Common myeloid progenitor, CD34-positive (primary cell): ENCODE results near the gene GJB4.

ENCODE experiments used
- CTCF ChIA-PET: fragments of 350-600 bp; sonication (Branson Sonifier 250); formaldehyde crosslinking; loops from one replicate; lab custom pipeline; 2021; ENCODE audit warnings: antibody characterized with exemption; lab: Charles Lee
- POLR2A ChIA-PET: fragments of 350-600 bp; sonication (Branson Sonifier 250); formaldehyde crosslinking; loops from one replicate; lab custom pipeline; 2021; ENCODE audit warnings: antibody characterized with exemption; lab: Charles Lee
- DNase-seq, 3 donors: peaks; one replicate each; pipeline versions ENCODE4 v3.0.0 to v3.0.0-alpha.2; 2013
- H3K27ac ChIP-seq, 2 experiments: 1 replicate in 1 of 2; 2 replicates in 1 of 2; pipeline ENCODE4 v1.7.0; 2013; ENCODE audit warnings: inconsistent platforms in 2 of 2, low read length in 2 of 2, mild to moderate bottlenecking in 2 of 2, low read depth in 1 of 2, moderate library complexity in 1 of 2; ENCODE audit not compliant: severe bottlenecking in 2 of 2, insufficient read depth in 1 of 2, poor library complexity in 1 of 2
- H3K27me3 ChIP-seq, 5 experiments: replicated peaks in 2 of 5; 1 replicate in 3 of 5; 2 replicates in 2 of 5; pipeline versions ENCODE4 v1.6.1 to v1.7.0; 2013; ENCODE audit warnings: low read length in 4 of 5, mild to moderate bottlenecking in 2 of 5, moderate library complexity in 2 of 5, inconsistent platforms in 1 of 5; ENCODE audit not compliant: insufficient read depth in 5 of 5, control insufficient read depth in 4 of 5
- H3K36me3 ChIP-seq, 4 experiments: 1 replicate in 2 of 4; 2 replicates in 2 of 4; pipeline versions ENCODE4 v1.6.1 to v1.7.0; 2013; ENCODE audit warnings: low read length in 3 of 4, control low read depth in 1 of 4, mild to moderate bottlenecking in 1 of 4; ENCODE audit not compliant: control insufficient read depth in 4 of 4, insufficient read depth in 4 of 4
- H3K4me1 ChIP-seq, 4 experiments: 1 replicate in 3 of 4; 2 replicates in 1 of 4; pipeline versions ENCODE4 v1.6.1 to v1.7.1; 2013; ENCODE audit warnings: low read length in 3 of 4, mild to moderate bottlenecking in 3 of 4, control low read depth in 1 of 4, inconsistent platforms in 1 of 4, moderate library complexity in 1 of 4; ENCODE audit not compliant: control insufficient read depth in 4 of 4, insufficient read depth in 4 of 4; ENCODE audit errors: control extremely low read depth in 1 of 4
- H3K4me3 ChIP-seq, 7 experiments: 1 replicate in 4 of 7; 2 replicates in 3 of 7; pipeline versions ENCODE4 v1.5.1 to v1.7.0; 2013; ENCODE audit warnings: mild to moderate bottlenecking in 7 of 7, low read length in 6 of 7, moderate library complexity in 6 of 7, inconsistent platforms in 2 of 7, low read depth in 2 of 7, control low read depth in 1 of 7; ENCODE audit not compliant: insufficient read depth in 4 of 7, control insufficient read depth in 1 of 7; ENCODE audit errors: extremely low read depth in 1 of 7
- H3K9me3 ChIP-seq, 5 experiments: 1 replicate in 4 of 5; 2 replicates in 1 of 5; pipeline versions ENCODE4 v1.6.1 to v1.7.1; 2013; ENCODE audit warnings: low read length in 4 of 5, mild to moderate bottlenecking in 2 of 5, inconsistent platforms in 1 of 5, low read depth in 1 of 5, moderate library complexity in 1 of 5; ENCODE audit not compliant: control insufficient read depth in 4 of 5, insufficient read depth in 2 of 5; ENCODE audit errors: control extremely low read depth in 1 of 5
- WGBS: methylation state at CpG from one replicate; pipeline ENCODE4 v1.1.5; 2013; ENCODE audit not compliant: insufficient coverage; 5-methylcytosine and 5-hydroxymethylcytosine counted together

GJB4 gene

DNA sequence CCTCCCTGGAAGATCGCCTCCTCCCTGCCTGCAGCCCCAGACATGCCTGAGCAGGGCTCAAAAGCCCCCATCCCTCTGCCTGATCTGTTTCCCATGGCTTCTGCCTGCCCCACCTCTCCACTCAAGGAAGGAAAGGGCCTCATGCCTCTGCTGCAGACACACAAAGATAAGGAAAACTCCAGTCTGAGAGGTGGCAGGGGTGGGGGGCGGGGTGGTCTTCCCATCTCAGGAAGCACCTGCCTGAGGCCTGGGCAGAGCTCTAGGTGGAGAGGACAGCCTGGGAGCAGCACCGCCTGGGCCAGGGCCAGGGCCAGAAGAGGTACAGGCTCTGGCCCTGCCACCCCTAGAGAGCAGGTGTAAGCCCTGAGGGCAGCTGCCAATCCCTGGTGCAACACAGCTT lies 17.4 kb downstream of the GJB4 start:
- Histone ChIP-seq H3K4me3 (peak overlapping the region in 1 of 7 experiments; percentile 21), H3K36me3 (no peaks in the 10 kb centered on the region), H3K9me3 (no peaks in the 10 kb centered on the region), H3K27ac (no peak overlapping the region), H3K4me1 (peaks cover 0 to 24% (median 10%) of the 10 kb centered on the region in 4 experiments), H3K27me3 (peaks cover 0 to 22% (median 15%) of the 10 kb centered on the region in 5 experiments)
- POLR2A ChIA-PET, result interaction anchor here (0.7 kb wide), 1 partner anchor 132 kb away, joined by 4 read pairs; no protein-coding TSS in a partner anchor
- CTCF ChIA-PET, result interaction anchor here (0.8 to 1.6 kb wide), 3 partner anchors 10 to 75 kb away, joined by 3 to 8 read pairs (median 4); no protein-coding TSS in a partner anchor
- WGBS, result 6% methylated on average over 2 of the region's 3 CpGs
- peak in 1 of 3 donors; percentile 33 for DNase-seq

GRCh38 chr1:34777519-34778321 lies 18.2 kb downstream of the GJB4 start:
- DNase-seq, result peak in 1 of 3 donors; percentile 10
- Histone ChIP-seq H3K27ac (no peak overlapping the region), H3K4me1 (peaks cover 0 to 27% (median 11%) of the 10 kb centered on the region in 4 experiments), H3K9me3 (no peaks in the 10 kb centered on the region), H3K27me3 (peaks cover 0 to 30% (median 20%) of the 10 kb centered on the region in 5 experiments), H3K36me3 (no peaks in the 10 kb centered on the region), H3K4me3 (no peak overlapping the region)
- ChIA-PET CTCF (interaction anchor here (0.8 to 1.6 kb wide), 3 partner anchors 9 to 75 kb away, joined by 3 to 8 read pairs (median 4); no protein-coding TSS in a partner anchor), POLR2A (interaction anchor here (0.7 kb wide), 1 partner anchor 133 kb away, joined by 4 read pairs; no protein-coding TSS in a partner anchor)
- 63% methylated on average over 5 of the region's 10 CpGs for WGBS

DNA sequence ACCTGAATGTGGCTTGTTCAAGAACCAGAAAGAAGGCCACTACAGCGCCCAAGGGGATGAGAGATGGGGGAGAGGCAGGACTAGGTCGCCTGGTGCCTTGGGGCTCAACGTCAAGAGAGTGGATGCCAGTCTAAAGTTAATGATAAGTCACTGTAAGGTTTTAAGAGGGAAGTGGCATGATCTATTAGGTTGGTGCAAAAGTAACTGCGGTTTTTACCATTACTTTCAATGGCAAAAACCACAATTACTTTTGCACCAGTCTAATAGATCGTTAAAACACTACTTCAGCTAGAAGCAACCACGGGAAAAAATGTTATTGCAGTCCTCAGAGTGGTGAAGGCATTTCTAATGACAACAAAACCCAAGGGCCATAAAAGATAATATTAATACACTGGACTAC lies 18.8 kb downstream of the GJB4 start:
- WGBS, result 90% methylated on average over 3 of the region's 6 CpGs
- Histone ChIP-seq H3K36me3 (no peaks in the 10 kb centered on the region), H3K27me3 (peaks cover 0 to 35% (median 21%) of the 10 kb centered on the region in 5 experiments), H3K27ac (no peak overlapping the region), H3K4me3 (no peak overlapping the region), H3K4me1 (peaks cover 0 to 27% (median 11%) of the 10 kb centered on the region in 4 experiments), H3K9me3 (no peaks in the 10 kb centered on the region)
- no peak for DNase-seq
- ChIA-PET POLR2A (no interaction called here), CTCF (no interaction called here)

GRCh38 chr1:34779005-34779404 lies 19.5 kb downstream of the GJB4 start:
- ChIA-PET CTCF (interaction anchor here (0.7 to 1.2 kb wide), 2 partner anchors 9 to 73 kb away, joined by 3 read pairs; no protein-coding TSS in a partner anchor), POLR2A (no interaction called here)
- Histone ChIP-seq H3K9me3 (no peaks in the 10 kb centered on the region), H3K4me3 (no peak overlapping the region), H3K36me3 (no peaks in the 10 kb centered on the region), H3K27me3 (peaks cover 0 to 40% (median 21%) of the 10 kb centered on the region in 5 experiments), H3K4me1 (peaks cover 0 to 27% (median 11%) of the 10 kb centered on the region in 4 experiments), H3K27ac (no peak overlapping the region)
- WGBS, result no CpG with 5 or more reads among the region's 5 CpGs
- DNase-seq, result no peak

DNA sequence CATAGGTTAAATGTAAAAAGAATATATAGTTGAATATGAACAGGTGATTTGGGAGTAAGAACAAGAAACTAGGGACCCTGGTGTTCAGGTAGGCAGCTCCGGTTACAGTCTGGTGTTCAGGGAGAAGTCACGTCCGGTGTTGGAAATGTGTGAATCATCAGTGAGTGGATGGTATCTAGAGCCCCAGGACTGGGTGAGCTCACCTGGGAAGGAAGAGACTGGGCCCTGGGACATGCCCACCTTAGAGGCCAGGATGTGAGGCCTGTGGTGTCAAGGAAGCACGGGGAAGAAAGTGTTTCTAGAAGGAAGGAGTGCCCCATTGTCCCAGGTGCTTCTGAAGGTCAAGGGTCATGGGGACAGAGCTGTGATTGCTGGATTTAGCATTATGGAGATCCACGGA lies 20.0 kb downstream of the GJB4 start:
- H3K27ac ChIP-seq, result no peak overlapping the region
- peaks cover 0 to 41% (median 18%) of the 10 kb centered on the region in 5 experiments for H3K27me3 ChIP-seq

DNA sequence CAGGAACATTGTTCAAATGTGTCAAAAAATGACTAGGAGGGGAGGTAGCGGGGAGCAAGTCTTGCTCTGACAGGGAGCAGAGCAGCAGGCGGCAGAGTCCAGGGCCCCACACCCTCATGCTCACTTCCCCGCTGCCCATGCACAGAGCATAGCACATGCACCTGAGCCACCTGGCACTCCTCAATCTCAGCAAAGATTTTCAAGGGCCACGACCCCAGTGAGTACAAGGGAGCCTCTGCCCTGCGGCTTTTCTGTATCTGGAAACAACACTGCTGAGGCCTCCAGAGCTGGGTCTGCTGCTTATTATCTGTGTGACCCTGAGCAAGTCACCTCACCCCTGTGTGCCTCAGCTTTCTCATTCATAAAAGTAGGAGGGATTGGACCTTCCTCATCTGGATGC lies 20.4 kb downstream of the GJB4 start:
- CTCF ChIA-PET, result interaction anchor here (1.2 kb wide), 1 partner anchor 8 kb away, joined by 3 read pairs; no protein-coding TSS in a partner anchor
- WGBS, result 100% methylated on average over 3 of the region's 5 CpGs
- H3K27me3 ChIP-seq, result peaks cover 0 to 44% (median 18%) of the 10 kb centered on the region in 5 experiments
- DNase-seq, result no peak
- POLR2A ChIA-PET, result no interaction called here
- no peak overlapping the region for H3K27ac ChIP-seq
- no peak overlapping the region for H3K4me3 ChIP-seq
- H3K36me3 ChIP-seq, result no peaks in the 10 kb centered on the region
- no peaks in the 10 kb centered on the region for H3K9me3 ChIP-seq
- H3K4me1 ChIP-seq, result peaks cover 0 to 27% (median 11%) of the 10 kb centered on the region in 4 experiments

More for the DNA sequence above, 20.0 kb downstream of the GJB4 start:
- Histone ChIP-seq H3K9me3 (no peaks in the 10 kb centered on the region), H3K4me1 (peaks cover 0 to 27% (median 11%) of the 10 kb centered on the region in 4 experiments), H3K4me3 (no peak overlapping the region), H3K36me3 (no peaks in the 10 kb centered on the region)
- DNase-seq, result no peak
- CTCF ChIA-PET, result interaction anchor here (0.7 to 1.2 kb wide), 2 partner anchors 9 to 73 kb away, joined by 3 read pairs; no protein-coding TSS in a partner anchor
- POLR2A ChIA-PET, result no interaction called here
- WGBS, result 100% methylated on average over 5 of the region's 5 CpGs
